GM12891 (cell line): ENCODE measurements around the gene YBX2.
"Not testable (repeated sequence)": the region's sequence is repeated elsewhere in the genome, so short reads cannot be mapped to it uniquely, and the experiment has no call there.

Experiments used
- DNase-seq: peaks from one replicate; pipeline ENCODE4 v3.0.0; 2011; ENCODE audit warnings: low spot score; ENCODE audit not compliant: insufficient read length
- FAIRE-seq: peaks from 2 replicates; lab custom pipeline; 2011; peaks lifted over from hg19 to GRCh38; lab: Jason Lieb, UNC
- PAX5 ChIP-seq: IDR thresholded peaks from 2 replicates; pipeline ENCODE4 v1.6.1; 2011; ENCODE audit warnings: low read length, moderate library complexity, mild to moderate bottlenecking; ENCODE audit not compliant: insufficient read depth, severe bottlenecking
- POLR2A ChIP-seq: IDR thresholded peaks from 2 replicates; pipeline ENCODE4 v1.6.1; 2011; ENCODE audit warnings: low read depth, low read length, control low read depth
- POLR2AphosphoS5 ChIP-seq: IDR thresholded peaks from 2 replicates; pipeline ENCODE4 v1.6.1; 2011; ENCODE audit warnings: low read depth, low read length, control low read depth
- POU2F2 ChIP-seq: IDR thresholded peaks from 2 replicates; pipeline ENCODE4 v1.6.1; 2011; ENCODE audit warnings: low read depth, mild to moderate bottlenecking, control low read depth, low read length, moderate library complexity
- SPI1 ChIP-seq: IDR thresholded peaks from 2 replicates; pipeline ENCODE4 v1.6.1; 2011; ENCODE audit warnings: low read depth, low read length, control low read depth
- TAF1 ChIP-seq: IDR thresholded peaks from 2 replicates; pipeline ENCODE4 v1.6.1; 2011; ENCODE audit warnings: low read depth, low read length, control low read depth

Gene YBX2

DNA sequence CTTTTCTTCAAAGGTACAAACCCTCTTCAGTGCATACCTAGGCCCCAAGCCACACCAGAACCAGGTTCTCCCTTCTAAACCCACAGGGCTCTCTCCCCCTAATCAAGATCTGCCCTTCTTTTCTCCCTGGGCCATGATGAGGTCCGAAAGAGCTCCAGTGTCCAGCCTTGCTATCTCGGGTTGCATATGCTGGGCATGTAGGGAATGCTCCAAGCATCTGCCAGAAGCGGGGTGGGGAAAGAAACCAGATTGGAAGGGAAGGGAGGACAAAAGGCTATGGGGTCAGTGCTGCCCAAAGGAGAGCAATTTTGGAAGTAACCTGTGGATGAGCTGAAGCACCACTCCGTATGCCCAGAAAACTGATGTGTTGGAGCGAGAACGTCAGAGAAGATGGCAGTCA, 45.2 kb downstream of the YBX2 start:
- TF ChIP-seq PAX5 (no peak), POLR2A (no peak), POLR2AphosphoS5 (no peak), SPI1 (no peak), TAF1 (no peak), POU2F2 (no peak)
- DNase-seq = no peak
- FAIRE-seq = no peak

DNA sequence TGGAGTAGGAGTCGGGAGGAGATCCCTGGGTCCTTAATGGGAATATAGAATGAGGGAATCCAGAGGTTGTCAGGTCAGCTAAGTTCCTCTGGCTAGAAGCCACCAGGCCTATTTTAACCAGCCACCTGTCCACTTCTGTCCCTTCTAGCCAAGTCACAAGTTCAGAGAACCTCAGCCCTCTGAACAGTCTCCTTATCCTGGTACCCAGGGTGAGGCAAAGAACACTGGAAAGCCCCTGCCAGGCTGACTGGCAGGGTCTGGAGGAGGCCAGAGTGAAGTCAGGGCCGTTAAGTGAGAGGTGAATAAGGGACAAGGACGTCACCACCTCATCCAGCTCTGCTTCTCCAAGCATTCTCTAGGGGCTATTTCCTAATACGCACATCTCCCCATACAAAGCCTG, 45.6 kb downstream of the YBX2 start:
- FAIRE-seq (no peak), DNase-seq (no peak)
- no peak for TF ChIP-seq PAX5
- no peak for TF ChIP-seq POU2F2
- TF ChIP-seq POLR2AphosphoS5 = no peak
- TF ChIP-seq SPI1 = no peak
- TF ChIP-seq POLR2A = no peak
- TF ChIP-seq TAF1 = no peak

DNA sequence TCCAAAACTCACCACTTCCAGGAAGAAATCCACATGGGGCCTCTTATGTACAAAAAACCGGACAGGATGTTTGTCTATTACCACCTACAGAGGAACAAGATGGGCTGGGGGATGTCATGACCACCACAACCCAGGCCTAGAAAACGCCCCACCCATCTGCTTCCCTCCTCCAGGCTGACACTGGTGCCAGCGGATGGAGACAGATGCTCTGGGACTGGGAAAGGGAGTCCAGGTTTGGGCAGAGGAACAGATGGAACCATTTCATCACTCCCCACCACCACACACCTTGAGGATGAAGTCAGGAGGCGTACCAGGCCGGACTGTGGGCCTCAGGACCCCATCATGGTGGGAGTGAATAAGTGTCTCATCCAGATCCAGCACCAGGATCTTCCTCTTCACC, 47.7 kb downstream of the YBX2 start:
- TF ChIP-seq POU2F2 (no peak), POLR2A (no peak), POLR2AphosphoS5 (no peak), SPI1 (no peak), PAX5 (no peak), TAF1 (no peak)
- DNase-seq (no peak), FAIRE-seq (peak; percentile 13)

DNA sequence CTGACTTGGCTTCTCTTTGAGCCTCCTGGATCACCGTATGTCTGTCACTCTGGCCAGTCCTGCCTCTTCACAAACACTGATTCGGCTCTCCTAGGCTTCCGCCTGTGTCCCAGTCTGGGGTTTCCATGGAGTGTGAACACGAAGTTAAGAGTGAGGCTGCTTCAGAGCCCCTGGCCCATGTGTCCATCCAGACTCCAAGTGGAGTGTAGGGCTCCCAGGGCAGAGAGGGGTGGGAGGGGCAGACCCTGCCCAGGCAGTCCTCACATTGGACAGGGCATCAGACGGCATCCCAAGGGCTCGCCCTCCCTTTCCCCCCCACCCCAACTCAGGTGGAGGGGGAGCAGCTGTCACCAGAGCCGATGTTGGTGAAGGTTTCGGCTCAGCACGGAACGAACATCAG, 50.6 kb downstream of the YBX2 start:
- DNase-seq, FAIRE-seq: not testable (repeated sequence)

DNA sequence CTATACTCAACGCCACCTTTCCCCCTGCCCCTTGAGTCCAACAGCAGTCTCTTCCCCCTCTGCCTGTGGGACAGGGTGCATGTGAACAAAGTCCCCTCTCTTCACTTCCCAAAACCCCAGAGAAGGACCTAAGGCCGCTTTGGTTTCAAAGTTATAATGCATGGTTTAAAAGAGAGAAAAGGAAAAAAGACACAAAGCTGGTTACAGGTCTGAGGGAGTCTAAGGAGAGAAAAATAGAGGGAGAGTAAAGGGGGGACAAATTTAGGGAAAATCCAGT, 51.0 kb downstream of the YBX2 start:
- no peak for DNase-seq
- TF ChIP-seq SPI1 = no peak
- FAIRE-seq = no peak

DNA sequence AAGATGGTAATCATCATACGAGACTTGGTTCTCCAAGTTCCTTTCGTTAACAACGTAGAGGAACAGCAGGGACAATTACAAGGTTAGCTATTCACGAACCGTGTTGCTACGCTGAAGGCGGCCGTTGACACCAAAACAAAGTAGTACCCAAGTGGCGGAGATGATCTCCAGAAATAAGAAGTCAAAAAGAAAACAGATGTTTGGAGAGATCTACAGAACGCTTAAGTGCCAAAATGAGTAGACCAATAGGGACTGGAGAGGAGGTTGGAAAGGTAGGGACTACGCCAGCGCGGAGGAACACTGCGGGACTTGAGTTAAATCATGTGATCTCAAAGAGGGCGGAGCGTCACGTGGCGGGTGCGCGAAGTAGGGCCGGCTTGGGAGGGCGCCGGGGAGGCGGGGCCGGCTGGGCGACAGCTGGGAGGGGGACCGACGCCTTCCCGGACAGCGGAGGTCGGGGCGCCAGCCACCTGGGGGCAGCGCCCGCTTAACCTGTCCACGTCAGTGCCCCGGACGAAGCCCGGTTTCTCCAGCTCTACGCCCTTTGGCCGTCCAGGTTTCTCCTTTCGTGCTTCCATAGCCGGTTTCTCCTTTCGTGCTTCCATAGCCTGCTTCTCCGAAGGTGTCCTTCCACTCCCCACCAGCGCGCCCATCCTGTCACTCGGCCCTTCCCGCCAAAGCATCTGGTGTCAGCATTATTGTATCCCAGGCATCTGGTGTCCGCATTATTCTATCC, 51.6 kb downstream of the YBX2 start:
- no peak for FAIRE-seq
- TF ChIP-seq PAX5 = no peak
- TF ChIP-seq TAF1 = no peak
- TF ChIP-seq POU2F2 = peak; percentile 85; the same call in 1 of the 2 replicates
- TF ChIP-seq POLR2A = peak; percentile 71; the same call in 1 of the 2 replicates
- TF ChIP-seq SPI1 = no peak; the same call in 1 of the 2 replicates
- peak; percentile 85 for TF ChIP-seq POLR2AphosphoS5
- peak; percentile 89 for DNase-seq

DNA sequence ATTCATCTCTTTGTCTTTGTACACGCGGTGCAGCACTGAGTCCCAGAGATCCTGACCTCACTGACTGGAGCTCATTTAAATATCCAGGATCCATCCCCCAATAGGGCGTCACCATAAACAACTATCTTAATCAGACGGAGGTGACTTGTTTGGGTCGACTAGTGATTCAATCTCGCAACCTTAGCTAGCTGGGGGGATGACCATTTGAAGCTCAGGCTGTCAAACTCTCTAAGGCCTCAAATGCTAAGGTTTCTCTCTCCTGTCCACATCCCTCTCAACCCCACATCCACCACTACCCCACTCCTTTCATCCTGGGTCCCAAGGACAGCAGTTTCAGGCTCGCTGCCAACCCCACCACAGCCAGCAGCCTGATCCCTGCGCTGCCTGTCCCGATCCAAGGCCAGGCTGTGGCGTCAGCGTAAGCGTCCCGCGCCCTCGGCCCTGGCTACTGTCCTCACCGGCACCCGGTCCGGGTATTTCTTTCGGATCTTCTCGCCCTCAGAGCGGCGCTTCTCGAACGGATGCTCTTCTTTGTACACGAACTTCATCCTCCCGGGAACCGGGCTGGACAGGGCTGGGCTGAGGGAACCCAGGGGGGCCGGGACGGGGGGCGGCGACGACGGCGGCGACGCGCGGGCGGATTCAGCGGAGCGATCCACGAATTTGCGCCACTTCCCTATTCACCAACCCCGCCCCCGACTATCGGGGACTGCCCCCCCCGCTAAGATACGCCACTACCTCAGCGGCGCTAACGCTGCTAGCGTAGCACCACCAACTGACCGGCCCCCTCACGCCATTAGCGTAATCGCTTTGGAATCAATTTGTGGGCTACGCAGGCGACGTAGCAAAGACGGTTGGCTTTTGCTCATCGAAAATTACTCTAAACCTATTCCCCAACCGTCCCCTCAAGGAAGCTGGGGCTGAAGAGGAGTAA, 52.4 kb downstream of the YBX2 start, which contains the start of gene GABARAP:
Gene GABARAP, minus strand, starts transcription at position 667 of the 934 bp plus-strand sequence. Its CDS starts 119 bp downstream, at position 548.
- peak; percentile 99 for FAIRE-seq
- TF ChIP-seq POLR2AphosphoS5 (0 out of 2 replicates have a peak, but pooled peaks have one; percentile 28), TAF1 (peak; percentile 35; the same call in 1 of the 2 replicates), PAX5 (no peak), POLR2A (no peak), SPI1 (peak; percentile 89), POU2F2 (0 out of 2 replicates have a peak, but pooled peaks have one; percentile 24)
- peak; percentile 59 for DNase-seq

DNA sequence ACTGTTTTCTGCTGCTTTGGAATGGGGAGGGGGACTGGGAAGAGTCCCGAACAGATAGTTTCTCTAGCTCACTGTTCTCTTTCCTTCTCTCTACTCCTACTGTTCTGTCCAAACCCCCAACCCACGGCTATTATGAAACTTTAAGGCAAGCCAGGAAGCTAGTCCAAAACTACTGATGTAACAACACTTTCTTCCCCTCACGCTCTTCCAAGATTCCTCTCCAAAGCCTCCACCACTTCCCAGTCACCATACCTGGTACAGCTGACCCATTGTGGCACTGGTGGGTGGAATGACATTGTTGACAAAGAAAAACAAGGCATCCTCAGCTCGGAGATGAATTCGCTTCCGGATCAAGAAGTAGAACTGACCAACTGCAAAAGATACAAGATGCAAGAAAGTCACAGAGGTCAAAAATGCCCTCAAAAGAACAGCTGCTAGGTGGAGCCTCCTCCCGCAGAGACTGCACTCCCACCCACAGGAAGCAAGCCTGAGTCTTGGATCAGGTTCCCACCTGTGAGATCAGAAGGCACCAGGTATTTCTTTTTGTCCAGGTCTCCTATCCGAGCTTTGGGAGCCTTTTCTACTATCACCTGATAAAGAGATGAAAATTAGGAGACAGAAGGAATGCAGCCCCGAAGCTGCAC, 53.2 kb downstream of the YBX2 start:
- no peak for DNase-seq
- no peak for TF ChIP-seq POLR2AphosphoS5
- TF ChIP-seq PAX5 = no peak
- no peak for TF ChIP-seq TAF1
- TF ChIP-seq POU2F2 = no peak
- no peak for TF ChIP-seq SPI1
- TF ChIP-seq POLR2A = no peak
- peak; percentile 88 for FAIRE-seq

DNA sequence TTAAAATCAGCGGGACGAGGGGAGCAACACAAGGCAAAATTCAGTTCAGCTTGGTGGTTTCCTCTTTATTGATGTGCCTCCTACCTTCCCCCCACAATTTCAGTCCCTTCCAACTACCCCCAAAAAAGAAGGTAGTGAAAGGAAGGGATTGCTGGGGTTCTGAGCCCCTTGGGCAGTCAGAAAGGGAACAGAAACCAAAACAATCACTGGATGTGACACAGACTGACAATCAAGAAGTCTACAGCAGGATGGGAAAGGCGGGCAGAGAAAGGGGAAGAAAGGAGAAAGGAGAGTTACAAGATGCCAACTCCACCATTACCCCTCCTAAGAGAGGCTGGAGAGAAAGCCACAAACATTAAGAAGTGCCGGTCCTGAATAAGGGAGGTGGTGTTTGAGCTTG, 54.1 kb downstream of the YBX2 start:
- TF ChIP-seq SPI1 (peak; percentile 68), POU2F2 (no peak), POLR2AphosphoS5 (no peak), POLR2A (no peak), TAF1 (no peak), PAX5 (no peak)
- DNase-seq (no peak), FAIRE-seq (peak; percentile 50)
